ENCODE measurements around the gene ZRANB3.
"Not testable (repeated sequence)": the region's sequence is repeated elsewhere in the genome, so short reads cannot be mapped to it uniquely, and the experiment has no call there.

ZRANB3 gene

GRCh38 chr2:135320465-135321355 lies 210.3 kb downstream of the ZRANB3 start:
- no peaks in the 10 kb centered on the region for H3K36me3 Mint-ChIP-seq
- DNase-seq (ENCODE audit: low spot score in 2 of 2) = no peak
- H3K27ac Mint-ChIP-seq = no peak overlapping the region
- ATAC-seq = no peak
- no peaks in the 10 kb centered on the region for H3K4me1 Mint-ChIP-seq
- H3K9me3 Mint-ChIP-seq = peaks cover 5% of the 10 kb centered on the region
- H3K4me3 Mint-ChIP-seq = no peak overlapping the region

GRCh38 chr2:135318808-135319207 lies 212.2 kb downstream of the ZRANB3 start:
- H3K4me1 Mint-ChIP-seq = no peaks in the 10 kb centered on the region
- no peaks in the 10 kb centered on the region for H3K36me3 Mint-ChIP-seq
- ATAC-seq = no peak
- DNase-seq (ENCODE audit: low spot score in 2 of 2) = no peak
- H3K9me3 Mint-ChIP-seq = peaks cover 4% of the 10 kb centered on the region
- no peak overlapping the region for H3K4me3 Mint-ChIP-seq
- H3K27ac Mint-ChIP-seq = no peak overlapping the region

GRCh38 chr2:135317375-135317774 lies 213.6 kb downstream of the ZRANB3 start:
- DNase-seq (ENCODE audit: low spot score in 2 of 2) = no peak
- no peaks in the 10 kb centered on the region for H3K4me1 Mint-ChIP-seq
- no peak for ATAC-seq
- H3K27ac Mint-ChIP-seq = no peak overlapping the region
- H3K36me3 Mint-ChIP-seq = no peaks in the 10 kb centered on the region
- no peak overlapping the region for H3K4me3 Mint-ChIP-seq
- H3K9me3 Mint-ChIP-seq = no peaks in the 10 kb centered on the region

GRCh38 chr2:135311962-135312361 lies 219.1 kb downstream of the ZRANB3 start:
- ATAC-seq (no peak), DNase-seq (ENCODE audit: low spot score in 2 of 2) (no peak)
- Mint-ChIP-seq H3K36me3 (no peaks in the 10 kb centered on the region), H3K4me3 (no peak overlapping the region), H3K9me3 (peaks cover 8% of the 10 kb centered on the region), H3K4me1 (no peaks in the 10 kb centered on the region), H3K27ac (no peak overlapping the region)

- no peaks in the 10 kb centered on the region for H3K36me3 Mint-ChIP-seq
- H3K4me3 Mint-ChIP-seq = no peak overlapping the region
- no peak overlapping the region for H3K27ac Mint-ChIP-seq
Observed at GRCh38 chr2:135311268-135311667, 219.8 kb downstream of the ZRANB3 start.

GRCh38 chr2:135304694-135305093 lies 226.3 kb downstream of the ZRANB3 start:
- H3K36me3 Mint-ChIP-seq = no peaks in the 10 kb centered on the region
- peaks cover 16% of the 10 kb centered on the region for H3K9me3 Mint-ChIP-seq
- no peak overlapping the region for H3K4me3 Mint-ChIP-seq
- DNase-seq (ENCODE audit: low spot score in 2 of 2) = no peak
- ATAC-seq = no peak
- no peak overlapping the region for H3K27ac Mint-ChIP-seq
- H3K4me1 Mint-ChIP-seq = no peaks in the 10 kb centered on the region

More at GRCh38 chr2:135311268-135311667, 219.8 kb downstream of the ZRANB3 start:
- Mint-ChIP-seq H3K4me1 (no peaks in the 10 kb centered on the region), H3K9me3 (peaks cover 8% of the 10 kb centered on the region)
- ATAC-seq (no peak), DNase-seq (ENCODE audit: low spot score in 2 of 2) (no peak)

GRCh38 chr2:135299658-135300244 lies 231.3 kb downstream of the ZRANB3 start:
- Mint-ChIP-seq H3K4me3 (no peak overlapping the region), H3K4me1 (no peaks in the 10 kb centered on the region), H3K36me3 (no peaks in the 10 kb centered on the region), H3K9me3 (peaks cover 17% of the 10 kb centered on the region), H3K27ac (no peak overlapping the region)
- ATAC-seq = no peak
- DNase-seq (ENCODE audit: low spot score in 2 of 2) = no peak

GRCh38 chr2:135299165-135299564 lies 231.9 kb downstream of the ZRANB3 start:
- ATAC-seq (no peak), DNase-seq (ENCODE audit: low spot score in 2 of 2) (no peak)
- Mint-ChIP-seq H3K27ac (no peak overlapping the region), H3K36me3 (no peaks in the 10 kb centered on the region), H3K4me1 (no peaks in the 10 kb centered on the region), H3K4me3 (no peak overlapping the region), H3K9me3 (peaks cover 22% of the 10 kb centered on the region)

- H3K4me3 Mint-ChIP-seq; H3K36me3 Mint-ChIP-seq; H3K4me1 Mint-ChIP-seq; DNase-seq (ENCODE audit: low spot score in 2 of 2); ATAC-seq; H3K27ac Mint-ChIP-seq: not testable (repeated sequence)
- peaks cover 19% of the 10 kb centered on the region for H3K9me3 Mint-ChIP-seq
Observed at GRCh38 chr2:135287121-135287520, 243.9 kb downstream of the ZRANB3 start.

GRCh38 chr2:135285391-135285790 lies 245.6 kb downstream of the ZRANB3 start:
- no peak for ATAC-seq
- H3K36me3 Mint-ChIP-seq = no peaks in the 10 kb centered on the region
- no peaks in the 10 kb centered on the region for H3K4me1 Mint-ChIP-seq
- H3K9me3 Mint-ChIP-seq = peaks cover 19% of the 10 kb centered on the region
- no peak overlapping the region for H3K27ac Mint-ChIP-seq
- DNase-seq (ENCODE audit: low spot score in 2 of 2) = no peak
- no peak overlapping the region for H3K4me3 Mint-ChIP-seq

- H3K27ac Mint-ChIP-seq = no peak overlapping the region
- no peaks in the 10 kb centered on the region for H3K4me1 Mint-ChIP-seq
- peaks cover 4% of the 10 kb centered on the region for H3K9me3 Mint-ChIP-seq
- ATAC-seq (no peak), DNase-seq (ENCODE audit: low spot score in 2 of 2) (no peak)
- no peak overlapping the region for H3K4me3 Mint-ChIP-seq
- H3K36me3 Mint-ChIP-seq = no peaks in the 10 kb centered on the region
Observed at GRCh38 chr2:135281379-135281778, 249.6 kb downstream of the ZRANB3 start.

GRCh38 chr2:135279209-135279608 lies 251.8 kb downstream of the ZRANB3 start:
- ATAC-seq = no peak
- no peaks in the 10 kb centered on the region for H3K36me3 Mint-ChIP-seq
- H3K27ac Mint-ChIP-seq = no peak overlapping the region
- H3K9me3 Mint-ChIP-seq = peaks cover 3% of the 10 kb centered on the region
- H3K4me1 Mint-ChIP-seq = no peaks in the 10 kb centered on the region
- DNase-seq (ENCODE audit: low spot score in 2 of 2) = no peak
- no peak overlapping the region for H3K4me3 Mint-ChIP-seq

GRCh38 chr2:135276525-135276924 lies 254.5 kb downstream of the ZRANB3 start:
- no peak for ATAC-seq

GRCh38 chr2:135271006-135271405 lies 260.0 kb downstream of the ZRANB3 start:
- H3K4me1 Mint-ChIP-seq = no peaks in the 10 kb centered on the region

More at GRCh38 chr2:135276525-135276924, 254.5 kb downstream of the ZRANB3 start:
- Mint-ChIP-seq H3K36me3 (no peaks in the 10 kb centered on the region), H3K4me1 (no peaks in the 10 kb centered on the region), H3K9me3 (peaks cover 3% of the 10 kb centered on the region), H3K27ac (no peak overlapping the region), H3K4me3 (no peak overlapping the region)
- DNase-seq (ENCODE audit: low spot score in 2 of 2) = no peak

GRCh38 chr2:135265960-135266490 lies 265.0 kb downstream of the ZRANB3 start:
- Mint-ChIP-seq H3K36me3 (no peaks in the 10 kb centered on the region), H3K4me3 (no peak overlapping the region), H3K9me3 (no peaks in the 10 kb centered on the region), H3K27ac (no peak overlapping the region), H3K4me1 (no peaks in the 10 kb centered on the region)
- DNase-seq (ENCODE audit: low spot score in 2 of 2) (no peak), ATAC-seq (no peak)

More at GRCh38 chr2:135271006-135271405, 260.0 kb downstream of the ZRANB3 start:
- no peaks in the 10 kb centered on the region for H3K36me3 Mint-ChIP-seq
- H3K27ac Mint-ChIP-seq = no peak overlapping the region
- ATAC-seq = no peak
- DNase-seq (ENCODE audit: low spot score in 2 of 2) = no peak
- H3K4me3 Mint-ChIP-seq = no peak overlapping the region
- peaks cover 3% of the 10 kb centered on the region for H3K9me3 Mint-ChIP-seq

- Mint-ChIP-seq H3K36me3 (no peaks in the 10 kb centered on the region), H3K4me3 (no peak overlapping the region), H3K27ac (no peak overlapping the region), H3K9me3 (no peaks in the 10 kb centered on the region), H3K4me1 (no peaks in the 10 kb centered on the region)
- DNase-seq (ENCODE audit: low spot score in 2 of 2) (no peak), ATAC-seq (no peak)
Observed at GRCh38 chr2:135259123-135259522, 271.9 kb downstream of the ZRANB3 start.
